Tibial nerve (tissue), 4 donors: Measurements from ENCODE around the gene FAM76B. TPM values are rescaled to one million over a fixed set of nuclear protein-coding genes. Genes with fewer than 3 reads are reported as not detected.

Source experiments
- DNase-seq, 2 donors: peaks; one replicate each; pipeline ENCODE4 v3.0.0-alpha.2; 2019; ENCODE audit warnings: low spot score in 2 of 2
- H3K27ac ChIP-seq, 4 donors: fragments of 200-600 bp; sonication (generic) in 3 of 4; one replicate each; pipeline ENCODE4 v1.5.1; 2017 to 2019; ENCODE audit warnings: mild to moderate bottlenecking in 1 of 4
- H3K27me3 ChIP-seq, 2 donors: fragments of 200-600 bp; sonication (generic) in 1 of 2; one replicate each; pipeline versions ENCODE4 v1.5.1 to v1.6.0; 2017 to 2019
- H3K36me3 ChIP-seq, 3 donors: fragments of 200-600 bp; sonication (generic); one replicate each; pipeline ENCODE4 v1.5.1; 2018 to 2019
- H3K4me1 ChIP-seq, 4 donors: fragments of 200-600 bp; sonication (generic) in 3 of 4; one replicate each; pipeline ENCODE4 v1.5.1; 2017 to 2019
- H3K4me3 ChIP-seq, 4 donors: fragments of 200-600 bp; sonication (generic) in 3 of 4; one replicate each; pipeline ENCODE4 v1.5.1; 2017 to 2019; ENCODE audit warnings: mild to moderate bottlenecking in 1 of 4, moderate library complexity in 1 of 4
- H3K9me3 ChIP-seq, 4 donors: fragments of 200-600 bp; sonication (generic) in 3 of 4; one replicate each; pipeline ENCODE4 v1.5.1; 2017 to 2019
- EP300 ChIP-seq, 2 donors: sonication (generic); formaldehyde crosslinking; IDR thresholded peaks; one replicate each; pipeline ENCODE4 v1.6.1; 2017; ENCODE audit warnings: antibody characterized with exemption in 2 of 2, mild to moderate bottlenecking in 1 of 2
- POLR2A ChIP-seq, 2 donors: fragments of 450-650 bp; IDR thresholded peaks; one replicate each; pipeline ENCODE4 v1.6.1; 2017; ENCODE audit warnings: antibody characterized with exemption in 2 of 2, mild to moderate bottlenecking in 2 of 2, moderate library complexity in 2 of 2
- WGBS, 2 donors: methylation state at CpG; one replicate each; pipeline ENCODE4 v1.1.5; 2018; 5-methylcytosine and 5-hydroxymethylcytosine counted together
- total RNA-seq, 4 donors: library from RNA; depleted of rRNA; stranded (reverse); fragments of >200 nt; gene quantifications; one replicate each; pipeline ENCODE4 v1.1.0, GENCODE V29; 2016
- TF ChIP-seq, protein P1 (sequence below), 5 experiments: fragments of 200-600 bp in 3 of 5; fragments of 450-650 bp in 2 of 5; sonication (generic) in 3 of 5; IDR thresholded peaks; one replicate each; pipeline ENCODE4 v1.5.1; 2016 to 2019; ENCODE audit warnings: antibody characterized with exemption in 5 of 5, mild to moderate bottlenecking in 3 of 5, moderate library complexity in 2 of 5

FAM76B gene
- total RNA-seq, 4 donors from 2014 or later: 46.1 to 91.8 (median 54.3) TPM

DNA sequence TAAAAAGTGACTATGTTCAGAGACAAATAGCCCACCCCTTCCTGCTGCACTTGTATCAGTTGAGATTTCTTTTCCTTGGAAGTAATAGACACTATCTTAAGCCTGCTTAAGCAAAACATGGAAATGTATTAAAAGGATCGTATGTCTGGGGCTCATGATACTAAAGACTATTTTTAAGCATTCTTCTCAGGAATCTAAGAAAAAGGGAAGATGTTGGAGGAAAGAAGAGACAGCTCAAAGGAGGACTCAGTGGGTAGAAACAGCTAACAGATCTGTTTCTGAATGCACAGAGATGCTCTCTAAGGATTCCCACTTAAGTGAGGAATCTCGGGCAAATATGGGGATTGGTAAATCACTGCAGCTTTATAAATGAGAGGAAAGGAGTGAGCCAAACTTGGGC lies 62.5 kb downstream of the FAM76B start:
- Histone ChIP-seq H3K36me3 (no peaks in the 10 kb centered on the region), H3K27ac (peak overlapping the region in 1 of 4 donors; percentile 44), H3K4me1 (peaks cover 0 to 7% (median 0%) of the 10 kb centered on the region in 4 donors), H3K27me3 (no peaks in the 10 kb centered on the region), H3K4me3 (no peak overlapping the region), H3K9me3 (no peaks in the 10 kb centered on the region)
- TF ChIP-seq, protein P1, sequence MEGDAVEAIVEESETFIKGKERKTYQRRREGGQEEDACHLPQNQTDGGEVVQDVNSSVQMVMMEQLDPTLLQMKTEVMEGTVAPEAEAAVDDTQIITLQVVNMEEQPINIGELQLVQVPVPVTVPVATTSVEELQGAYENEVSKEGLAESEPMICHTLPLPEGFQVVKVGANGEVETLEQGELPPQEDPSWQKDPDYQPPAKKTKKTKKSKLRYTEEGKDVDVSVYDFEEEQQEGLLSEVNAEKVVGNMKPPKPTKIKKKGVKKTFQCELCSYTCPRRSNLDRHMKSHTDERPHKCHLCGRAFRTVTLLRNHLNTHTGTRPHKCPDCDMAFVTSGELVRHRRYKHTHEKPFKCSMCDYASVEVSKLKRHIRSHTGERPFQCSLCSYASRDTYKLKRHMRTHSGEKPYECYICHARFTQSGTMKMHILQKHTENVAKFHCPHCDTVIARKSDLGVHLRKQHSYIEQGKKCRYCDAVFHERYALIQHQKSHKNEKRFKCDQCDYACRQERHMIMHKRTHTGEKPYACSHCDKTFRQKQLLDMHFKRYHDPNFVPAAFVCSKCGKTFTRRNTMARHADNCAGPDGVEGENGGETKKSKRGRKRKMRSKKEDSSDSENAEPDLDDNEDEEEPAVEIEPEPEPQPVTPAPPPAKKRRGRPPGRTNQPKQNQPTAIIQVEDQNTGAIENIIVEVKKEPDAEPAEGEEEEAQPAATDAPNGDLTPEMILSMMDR (IDR thresholded peaks at IDR 0.05): no peak
- no peak for TF ChIP-seq POLR2A (IDR thresholded peaks at IDR 0.05)
- TF ChIP-seq EP300 (IDR thresholded peaks at IDR 0.05): no peak
- DNase-seq: no peak
- 61 to 75% methylated on average over 2 of the region's 2 CpGs for WGBS, 2 donors

DNA sequence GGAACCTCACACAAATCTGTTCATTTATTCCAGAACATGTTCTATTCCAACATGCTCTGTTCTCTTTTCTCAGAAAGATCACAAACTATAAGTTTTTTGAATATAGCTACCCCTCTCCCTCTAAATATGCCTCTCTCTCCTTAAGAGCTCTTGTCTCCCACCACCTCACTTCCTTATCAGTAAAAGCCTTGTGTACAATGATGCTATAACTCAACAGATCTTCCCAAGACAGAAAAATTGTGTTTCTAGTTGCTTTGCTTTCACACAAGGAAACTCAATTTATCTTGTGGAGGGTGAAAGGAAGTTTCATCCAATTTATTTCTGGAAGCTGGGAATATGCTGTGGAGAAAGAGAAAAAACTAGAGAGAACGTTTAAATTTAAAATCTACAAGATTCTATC lies 64.4 kb downstream of the FAM76B start:
- 56 to 78% methylated on average over 1 of the region's 1 CpG for WGBS, 2 donors
- no peak for TF ChIP-seq EP300 (IDR thresholded peaks at IDR 0.05)
- TF ChIP-seq, protein P1 (IDR thresholded peaks at IDR 0.05): no peak
- Histone ChIP-seq H3K4me3 (no peak overlapping the region), H3K9me3 (no peaks in the 10 kb centered on the region), H3K27ac (no peak overlapping the region), H3K36me3 (no peaks in the 10 kb centered on the region), H3K4me1 (peaks cover 0 to 7% (median 0%) of the 10 kb centered on the region in 4 donors), H3K27me3 (no peaks in the 10 kb centered on the region)
- no peak for DNase-seq

DNA sequence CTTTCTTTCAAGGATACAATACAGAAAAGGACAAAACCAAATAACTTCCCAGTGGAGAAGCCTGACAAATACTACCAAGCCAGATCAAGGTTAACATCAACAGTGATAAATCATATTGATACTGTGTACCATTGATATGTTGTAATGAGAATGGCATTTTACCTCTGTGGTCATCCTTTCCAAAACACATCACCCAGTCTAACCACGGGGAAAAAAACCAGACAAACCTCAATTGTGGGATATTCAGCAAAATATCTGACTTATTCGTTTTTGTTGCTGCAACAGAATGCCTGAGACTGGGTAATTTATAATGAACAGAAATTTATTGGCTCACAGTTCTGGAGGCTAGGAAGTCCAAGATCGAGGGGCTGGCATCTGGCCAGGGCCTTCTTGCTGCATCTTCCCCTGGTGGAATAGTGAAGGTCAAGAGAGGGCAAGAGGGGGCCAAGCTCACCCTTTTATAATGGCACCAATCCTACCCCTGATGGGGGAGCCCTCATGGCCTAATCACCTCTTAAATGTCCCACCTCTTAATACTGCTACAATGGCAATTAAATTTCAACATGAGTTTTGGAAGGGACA lies 66.1 kb downstream of the FAM76B start:
- WGBS, 2 donors: 36 to 47% methylated on average over 3 of the region's 3 CpGs
- no peaks in the 10 kb centered on the region for H3K36me3 ChIP-seq
- TF ChIP-seq POLR2A (IDR thresholded peaks at IDR 0.05): no peak
- no peak for TF ChIP-seq EP300 (IDR thresholded peaks at IDR 0.05)
- TF ChIP-seq, protein P1 (IDR thresholded peaks at IDR 0.05): no peak

DNA sequence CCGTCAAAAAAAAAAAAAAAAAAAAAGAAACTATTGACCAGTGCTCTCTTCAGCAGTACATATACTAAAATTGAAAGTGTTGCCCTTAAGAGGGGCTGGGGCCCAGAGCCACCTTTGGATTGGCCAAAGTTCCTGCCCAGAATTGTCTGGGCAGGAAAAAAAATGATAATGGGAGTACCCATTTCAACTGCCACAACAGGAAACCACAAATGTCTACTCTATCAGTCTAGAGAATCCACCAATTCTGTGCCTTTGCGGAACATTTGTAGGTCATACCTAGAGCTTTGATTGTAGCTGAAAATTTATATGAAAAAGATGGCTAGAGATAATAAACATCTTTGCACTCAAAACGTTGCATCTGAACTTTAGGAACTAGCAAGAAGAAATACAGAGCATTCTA lies 69.4 kb downstream of the FAM76B start:
- no peak for TF ChIP-seq POLR2A (IDR thresholded peaks at IDR 0.05)
- TF ChIP-seq EP300 (IDR thresholded peaks at IDR 0.05): no peak
- TF ChIP-seq, protein P1 (IDR thresholded peaks at IDR 0.05): no peak
- Histone ChIP-seq H3K4me1 (peaks cover 0 to 11% (median 3%) of the 10 kb centered on the region in 4 donors), H3K4me3 (no peak overlapping the region), H3K27ac (no peak overlapping the region), H3K27me3 (no peaks in the 10 kb centered on the region), H3K36me3 (no peaks in the 10 kb centered on the region), H3K9me3 (no peaks in the 10 kb centered on the region)
- no peak for DNase-seq
- WGBS, 2 donors: 72 to 80% methylated on average over 3 of the region's 3 CpGs

More for the DNA sequence above, 66.1 kb downstream of the FAM76B start:
- Histone ChIP-seq H3K4me3 (no peak overlapping the region), H3K27me3 (no peaks in the 10 kb centered on the region), H3K4me1 (peaks cover 0 to 7% (median 0%) of the 10 kb centered on the region in 4 donors), H3K27ac (no peak overlapping the region), H3K9me3 (no peaks in the 10 kb centered on the region)
- no peak for DNase-seq

Other genes starting within 250 kb of the FAM76B start
- 10 to 100 TPM; 48.9 to 58.0 (median 52.1) TPM for gene CEP57, start 716 bp upstream of the FAM76B start, total RNA-seq
- 10 to 100 TPM; 22.5 to 33.2 (median 27.5) TPM for gene MTMR2, start 134.3 kb upstream of the FAM76B start, total RNA-seq